T-helper 9 cell (primary cell): ENCODE results near the gene IQSEC1.

Experiments used
- DNase-seq: peaks from one replicate; pipeline ENCODE4 v3.0.0-alpha.2; 2020

Gene IQSEC1

DNA sequence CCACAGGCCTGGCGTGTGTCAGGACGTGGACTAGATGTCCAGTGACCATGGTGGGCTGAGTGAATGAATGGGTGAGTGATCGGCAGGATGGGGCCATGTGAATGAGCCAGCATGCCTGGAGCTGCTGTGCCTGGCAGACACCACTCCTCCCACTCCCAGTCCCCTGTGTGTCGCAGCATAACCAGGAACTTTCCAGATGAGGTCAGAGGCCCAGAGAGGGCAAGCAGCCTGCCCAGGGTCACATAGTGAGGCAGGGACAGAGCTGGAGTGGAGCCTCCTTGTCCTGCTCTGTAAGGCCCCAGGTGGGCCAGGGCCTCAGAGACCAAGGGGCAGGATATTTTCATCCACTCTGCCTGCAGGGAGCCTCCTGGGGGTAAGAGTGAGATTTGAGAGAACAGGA is 6.4 kb downstream of the IQSEC1 start:
- no peak for DNase-seq

DNA sequence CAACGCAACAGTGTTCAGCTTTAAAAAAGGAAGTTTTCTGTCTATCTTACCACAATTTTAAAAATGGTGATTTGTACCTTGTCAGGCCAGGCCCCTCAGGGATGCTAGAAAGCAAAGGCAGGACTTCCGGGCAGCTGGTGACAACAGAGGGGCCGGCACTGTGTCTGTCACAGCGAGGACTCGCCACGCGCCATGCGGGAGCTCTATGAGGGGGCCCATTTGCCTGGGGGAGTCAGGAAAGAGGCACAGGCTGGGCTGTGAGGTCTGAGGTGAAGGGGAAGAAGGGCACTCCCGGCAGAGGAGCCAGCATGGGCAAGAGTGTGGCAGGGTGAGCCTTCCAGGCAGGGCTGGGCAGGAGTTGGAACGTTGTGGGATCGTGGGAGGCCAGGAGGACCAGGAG is 7.0 kb downstream of the IQSEC1 start:
- DNase-seq, result no peak

DNA sequence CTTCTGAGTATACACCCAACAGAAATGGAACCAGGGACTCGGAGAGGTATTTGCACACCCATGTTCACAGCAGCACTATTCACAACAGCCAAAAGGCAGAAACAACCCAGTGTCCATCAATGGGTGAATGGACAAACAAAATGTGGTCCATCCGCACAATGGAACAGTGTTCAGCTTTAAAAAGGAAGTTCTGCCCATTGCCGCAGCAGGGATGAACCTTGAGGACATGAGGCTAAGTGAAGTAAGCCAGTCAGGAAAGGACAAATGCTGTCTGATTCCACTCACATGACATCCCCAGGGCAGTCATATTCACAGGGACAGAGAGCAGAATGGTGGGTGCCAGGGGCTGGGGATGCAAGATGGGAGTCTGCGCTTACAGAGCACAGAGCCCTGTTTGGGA is 7.5 kb downstream of the IQSEC1 start:
- DNase-seq, result no peak

DNA sequence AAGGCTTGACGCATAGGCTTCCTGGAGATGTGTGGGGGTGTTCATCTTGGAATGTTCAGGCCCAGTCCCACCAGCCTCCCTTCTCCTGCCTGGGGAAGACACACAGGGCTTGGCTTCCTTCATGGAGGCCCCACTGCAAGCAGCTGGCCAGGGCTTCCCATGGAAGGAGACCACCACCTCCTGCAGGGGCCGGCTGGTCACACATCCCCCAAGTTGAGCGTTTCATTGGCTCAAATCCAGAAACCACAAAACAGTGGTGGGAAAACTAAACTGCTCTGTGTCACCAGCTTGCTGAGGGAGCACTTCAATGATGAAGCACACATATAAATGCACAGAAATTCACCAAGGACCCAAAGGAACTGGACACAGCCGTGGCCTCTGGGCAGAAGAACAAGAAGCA is 8.3 kb downstream of the IQSEC1 start:
- no peak for DNase-seq

DNA sequence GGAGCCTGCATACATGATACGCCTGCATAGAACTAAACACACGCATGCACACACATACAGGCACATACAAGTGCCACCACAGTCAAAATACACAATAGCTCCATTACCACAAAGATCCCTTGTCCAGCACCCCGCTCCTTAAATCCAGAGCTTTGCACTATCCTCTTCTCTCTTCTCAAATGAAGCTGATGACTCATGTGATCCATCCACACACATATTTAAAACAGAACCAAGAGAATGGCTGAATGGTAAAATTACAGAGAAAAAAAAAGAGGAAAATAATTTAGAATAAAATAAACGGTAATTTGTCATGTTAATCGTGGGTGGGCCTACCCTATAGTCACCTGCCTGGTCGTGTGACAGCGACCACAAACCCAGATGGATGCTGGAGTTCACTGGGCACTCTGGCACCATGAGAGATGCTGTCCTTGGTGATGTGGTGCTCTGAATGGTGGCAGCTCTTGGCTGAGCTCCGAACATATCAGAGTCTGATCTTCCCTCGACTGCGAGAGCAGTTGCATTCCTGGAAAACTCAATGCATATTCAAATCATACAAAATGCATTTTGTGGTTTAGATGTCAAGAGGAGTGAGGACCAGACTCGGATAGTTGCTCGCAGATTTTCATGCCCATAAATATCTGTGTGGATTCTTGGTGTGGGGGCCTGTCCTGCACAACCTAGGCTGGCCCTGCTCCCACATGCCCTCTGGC is 8.9 kb downstream of the IQSEC1 start:
- DNase-seq, result no peak

DNA sequence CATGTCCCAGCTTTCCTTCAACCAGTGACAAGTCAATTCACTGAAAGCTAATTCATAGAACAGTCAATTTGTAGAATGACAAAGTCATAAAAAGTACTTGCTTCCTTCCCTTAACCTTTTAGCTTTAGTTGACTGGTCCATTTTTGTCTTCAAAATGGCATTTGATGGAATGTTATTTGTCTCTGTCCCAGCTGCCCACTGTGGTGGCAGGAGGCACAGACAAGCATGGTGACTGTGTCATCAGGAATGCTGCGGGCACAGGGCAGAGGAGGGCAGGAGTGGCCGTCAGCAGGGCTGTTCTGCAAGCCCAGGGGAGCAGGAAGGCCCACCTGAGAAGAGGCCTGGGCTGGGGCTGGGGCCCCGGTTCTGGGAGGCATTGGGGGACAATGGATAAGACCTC is 10.0 kb downstream of the IQSEC1 start:
- DNase-seq, result no peak

DNA sequence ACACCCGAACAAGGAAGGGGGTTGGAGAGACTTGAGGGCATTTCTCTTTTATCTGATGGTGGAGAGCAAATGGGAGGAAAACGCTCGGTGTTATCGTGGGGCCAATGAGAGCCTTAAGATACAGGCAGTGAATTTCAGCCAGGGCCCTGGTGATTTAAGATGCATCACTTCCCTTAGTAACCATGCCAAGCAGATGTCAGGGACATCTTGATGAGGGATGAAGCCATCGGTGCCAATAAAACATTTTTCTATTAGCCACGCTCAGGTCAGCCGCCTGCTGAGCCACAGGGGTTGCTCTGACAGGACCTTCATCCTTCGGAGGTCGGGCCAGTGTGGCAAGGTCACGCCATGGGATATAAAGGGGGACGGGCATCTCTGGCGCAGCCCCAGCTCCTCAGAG is 10.6 kb downstream of the IQSEC1 start:
- DNase-seq, result no peak

DNA sequence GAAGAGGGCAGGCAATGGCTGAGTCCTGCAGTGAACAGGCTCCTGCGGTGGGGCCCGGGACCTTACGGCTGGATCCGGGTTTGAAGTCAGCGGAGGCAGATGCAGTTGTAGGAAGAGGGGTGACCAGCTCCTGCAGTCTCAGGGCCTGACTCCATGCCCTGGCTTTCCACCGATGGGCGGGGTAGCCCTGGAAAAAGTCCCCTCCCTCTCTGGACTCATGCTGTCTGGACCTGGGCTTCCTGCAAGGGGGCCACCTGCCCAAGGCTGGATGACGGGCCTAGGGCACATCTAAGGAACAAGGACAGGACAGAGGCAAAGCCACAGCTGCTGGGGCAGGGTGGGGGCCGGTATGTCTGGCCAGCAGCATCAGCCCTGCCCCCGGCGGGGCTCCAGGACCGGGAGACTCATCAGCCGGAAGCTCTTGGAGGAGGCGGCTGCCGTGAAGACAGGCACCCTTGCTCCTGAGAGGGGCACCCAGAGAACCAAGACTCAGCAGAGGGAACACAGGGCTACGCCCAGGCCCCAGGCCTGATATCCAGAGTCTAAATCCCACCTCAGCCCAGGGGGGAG is 12.8 kb downstream of the IQSEC1 start:
- no peak for DNase-seq

DNA sequence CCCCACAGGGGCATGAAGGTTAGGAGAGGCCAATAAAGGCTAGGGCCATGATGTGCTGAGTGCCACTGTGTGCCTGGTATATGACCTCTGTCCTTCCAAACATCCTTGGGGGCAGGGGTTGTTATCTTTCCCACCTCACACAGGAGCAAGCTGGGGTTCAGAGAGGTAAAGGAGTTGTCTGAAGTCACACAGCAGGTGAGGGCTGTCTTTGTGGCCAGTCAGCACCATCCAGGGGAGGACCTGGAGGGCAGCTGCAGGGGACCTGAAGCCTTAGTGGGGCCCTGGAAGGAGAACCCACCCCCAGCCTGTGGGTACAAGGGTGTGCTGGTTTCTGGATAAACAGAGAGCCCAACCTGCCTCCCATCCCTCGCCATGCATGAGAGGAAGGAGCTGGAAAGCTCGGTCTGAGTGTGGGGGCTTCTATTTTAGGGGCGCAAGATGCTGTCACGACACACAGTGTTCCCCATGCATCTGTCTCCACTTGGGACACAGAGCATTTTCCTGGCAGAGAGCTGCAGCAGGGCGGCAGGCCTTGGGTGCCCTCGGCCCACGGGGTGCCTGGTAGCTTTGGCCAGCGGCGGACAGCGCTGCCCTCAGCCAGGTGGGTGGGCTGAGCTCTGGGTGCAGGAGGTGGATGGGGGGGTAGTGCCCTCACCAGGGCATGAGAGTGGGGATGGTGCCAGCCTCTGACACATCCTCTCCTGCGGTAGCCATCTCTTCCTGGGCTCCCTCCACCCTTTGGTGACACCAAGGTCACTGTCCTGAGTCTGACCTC is 14.7 kb downstream of the IQSEC1 start:
- no peak for DNase-seq

DNA sequence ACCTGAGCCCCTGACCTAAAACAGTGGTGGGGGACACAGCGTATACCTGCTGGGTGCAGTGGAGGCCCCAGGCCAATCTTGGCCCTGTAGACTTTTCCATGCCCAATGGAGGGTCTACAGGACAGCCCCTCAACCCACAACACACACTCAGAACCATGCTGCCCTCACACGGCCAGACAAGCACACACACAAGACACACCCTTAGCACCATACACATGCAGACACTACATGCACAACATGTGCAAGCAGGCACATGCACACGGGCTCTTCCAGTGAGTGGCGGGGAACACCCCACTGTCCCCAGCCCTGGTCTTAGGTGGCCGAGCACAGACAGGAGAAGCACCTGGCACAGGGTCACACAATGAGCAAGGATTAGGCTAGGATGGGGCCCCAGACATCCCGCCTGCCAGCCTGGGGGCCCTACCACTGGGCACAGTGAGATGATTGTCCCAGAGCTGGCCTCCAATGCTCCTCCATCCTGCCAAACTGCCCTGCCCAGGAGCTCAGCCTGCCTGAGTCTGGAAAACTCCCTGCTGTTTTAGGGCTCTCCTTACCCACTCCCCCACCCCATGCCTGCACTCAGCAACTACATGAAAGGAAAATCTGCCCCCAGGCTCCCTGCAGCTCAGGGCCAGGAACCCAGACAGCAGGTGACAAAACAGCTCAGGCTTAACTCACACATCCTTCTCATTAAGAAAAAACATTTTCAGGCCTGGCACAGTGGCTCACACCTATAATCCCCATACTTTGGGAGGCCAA is 15.8 kb downstream of the IQSEC1 start:
- no peak for DNase-seq

DNA sequence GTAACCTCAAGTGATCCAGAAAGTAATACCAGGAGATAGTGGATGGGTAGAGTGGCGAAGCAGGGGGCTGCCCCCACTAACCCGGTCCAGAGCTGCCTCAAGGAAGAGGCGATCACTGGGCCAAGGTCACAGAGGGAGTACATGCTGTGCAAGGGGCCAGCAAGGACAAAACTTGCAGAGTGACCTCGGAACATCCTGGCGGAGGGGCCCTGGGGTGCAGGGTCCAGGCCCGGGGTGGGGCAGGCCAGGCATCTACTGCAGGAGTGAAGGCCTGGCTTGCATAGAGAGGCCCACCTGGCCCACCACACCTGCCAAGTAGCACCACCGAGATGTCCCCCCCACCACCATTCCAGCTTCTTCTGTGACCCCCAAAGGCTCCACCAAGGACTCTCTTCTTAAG is 17.6 kb downstream of the IQSEC1 start:
- DNase-seq, result no peak

DNA sequence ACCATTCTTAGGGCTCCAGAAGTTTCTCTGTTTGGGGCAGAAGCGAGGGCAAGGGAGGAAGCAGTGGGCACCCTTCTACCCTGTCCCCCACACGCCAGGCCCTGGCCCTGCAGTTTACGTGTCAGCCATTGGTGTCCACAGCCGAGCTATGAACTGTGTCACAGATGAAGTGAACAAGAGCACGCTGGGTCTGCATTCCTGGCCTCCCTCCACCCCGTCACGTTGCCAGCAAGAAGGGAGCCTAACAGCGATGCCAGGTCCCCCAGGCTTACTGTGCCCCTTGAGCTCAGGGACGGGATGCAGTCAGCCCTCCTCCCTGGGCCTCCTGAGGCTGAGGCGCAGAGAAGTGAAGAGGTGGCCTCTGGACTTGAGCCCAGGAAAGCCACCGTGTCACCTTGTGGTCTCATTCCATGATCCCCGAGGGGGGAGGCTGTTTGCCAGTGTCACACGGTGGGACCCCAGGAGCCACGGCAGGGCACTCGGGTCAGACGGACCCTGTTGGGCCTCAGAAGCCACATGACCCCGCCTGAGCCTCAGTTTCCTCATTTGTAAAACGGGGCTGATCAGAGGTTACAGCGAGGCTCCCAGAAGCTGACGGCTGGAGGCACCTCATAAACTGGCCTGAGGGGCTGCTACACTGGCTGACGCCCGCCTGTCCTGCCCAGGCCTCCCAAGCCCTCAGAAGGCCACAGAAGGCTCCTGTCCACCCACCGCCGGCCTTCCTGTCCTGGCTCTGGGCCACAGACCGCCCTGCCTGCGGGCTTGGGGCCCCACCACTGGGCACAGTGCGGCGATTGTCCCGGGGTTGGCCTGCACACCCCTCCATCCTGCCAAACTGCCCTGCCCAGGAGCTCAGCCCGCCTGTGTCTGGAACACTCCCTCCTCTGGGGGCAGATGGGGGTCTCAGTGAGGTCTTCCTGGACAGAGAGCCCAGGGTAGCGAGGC is 18.6 kb downstream of the IQSEC1 start:
- DNase-seq, result no peak

DNA sequence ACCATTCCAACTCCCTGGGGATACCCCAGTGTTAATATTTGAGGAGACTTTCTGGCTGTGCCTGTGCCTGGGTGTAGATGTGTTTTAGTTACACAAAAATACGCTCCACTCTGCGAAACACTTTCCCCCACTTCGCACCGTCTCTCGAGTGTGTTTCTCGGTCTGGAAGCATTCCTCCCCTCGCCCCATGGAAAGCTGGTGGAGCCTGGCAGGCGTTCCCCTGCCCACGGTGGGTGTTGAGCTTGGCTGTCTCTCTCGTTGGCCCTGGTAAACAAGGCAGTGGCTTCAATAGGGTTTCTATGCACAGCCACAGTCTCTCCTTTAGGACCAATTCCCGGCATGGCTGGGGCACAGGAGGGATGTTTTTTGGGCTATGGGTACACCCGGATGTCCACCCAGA is 19.3 kb downstream of the IQSEC1 start:
- DNase-seq, result no peak

DNA sequence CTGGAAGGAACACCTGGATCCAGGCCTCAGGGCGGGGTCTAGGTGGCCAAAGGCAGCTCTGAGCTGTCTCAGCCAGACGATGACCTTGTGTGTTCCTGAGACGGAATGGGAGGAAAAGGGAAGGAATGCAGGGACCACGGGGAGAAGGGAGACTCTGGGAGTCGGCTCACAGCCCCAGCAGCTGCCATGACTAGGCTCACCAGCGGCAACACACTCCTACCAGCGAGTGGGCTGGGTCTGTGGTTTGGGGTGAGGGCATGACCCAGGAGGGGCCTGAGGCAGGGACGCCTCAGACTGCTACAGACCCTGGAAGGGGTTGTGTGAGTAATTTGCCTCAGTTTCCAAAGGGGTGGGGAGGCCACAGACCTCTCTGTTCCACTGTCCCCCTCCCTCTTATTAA is 19.8 kb downstream of the IQSEC1 start:
- DNase-seq, result no peak

DNA sequence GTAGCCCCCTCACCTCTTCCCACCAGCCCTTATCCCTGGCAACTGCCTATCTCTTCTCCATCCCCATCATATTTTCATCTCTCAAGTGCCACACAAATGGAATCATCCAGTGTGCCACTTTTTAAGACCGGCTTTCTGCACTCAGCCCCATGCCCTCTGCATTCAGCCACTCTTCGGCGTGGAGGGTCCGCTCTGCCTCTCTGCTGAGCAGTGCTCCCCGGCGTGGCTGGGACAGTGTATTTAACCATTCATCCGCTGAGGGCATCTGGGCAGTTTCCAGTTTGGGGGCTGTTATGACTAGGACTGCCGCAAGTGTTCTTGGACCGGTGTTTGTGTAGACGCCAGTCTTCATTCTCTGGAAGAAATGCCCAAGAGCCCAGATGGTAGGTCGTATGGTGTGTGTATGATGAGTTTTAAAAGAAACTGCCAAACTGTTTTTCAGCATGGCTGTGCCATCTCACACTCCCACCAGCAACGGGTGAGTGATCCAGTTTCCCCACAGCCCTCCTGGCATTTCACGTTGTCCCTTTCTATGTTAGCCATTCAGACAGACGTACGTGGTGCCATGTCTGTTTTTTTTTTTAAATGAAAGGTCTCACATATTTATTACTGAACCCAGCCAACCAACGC is 20.9 kb downstream of the IQSEC1 start:
- no peak for DNase-seq

DNA sequence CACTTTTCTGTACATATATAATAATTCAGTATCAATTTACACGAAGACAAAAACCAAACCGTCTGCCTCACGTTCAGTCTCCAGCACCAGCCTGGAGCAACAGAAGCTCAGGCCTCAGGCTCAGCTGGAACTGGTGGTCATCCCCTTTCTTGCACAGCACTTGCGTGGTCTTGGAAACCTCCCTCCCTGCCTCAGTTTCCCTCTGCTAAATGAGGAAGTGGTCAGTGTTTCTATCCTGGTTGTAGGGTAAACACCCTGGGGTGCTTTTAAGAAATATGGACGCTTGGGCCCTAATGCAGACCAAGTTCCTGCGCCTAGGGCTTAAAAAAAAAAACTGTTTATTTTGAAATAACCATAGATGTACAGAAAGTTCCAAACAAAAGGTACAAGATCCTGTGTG is 21.6 kb downstream of the IQSEC1 start:
- DNase-seq, result no peak

DNA sequence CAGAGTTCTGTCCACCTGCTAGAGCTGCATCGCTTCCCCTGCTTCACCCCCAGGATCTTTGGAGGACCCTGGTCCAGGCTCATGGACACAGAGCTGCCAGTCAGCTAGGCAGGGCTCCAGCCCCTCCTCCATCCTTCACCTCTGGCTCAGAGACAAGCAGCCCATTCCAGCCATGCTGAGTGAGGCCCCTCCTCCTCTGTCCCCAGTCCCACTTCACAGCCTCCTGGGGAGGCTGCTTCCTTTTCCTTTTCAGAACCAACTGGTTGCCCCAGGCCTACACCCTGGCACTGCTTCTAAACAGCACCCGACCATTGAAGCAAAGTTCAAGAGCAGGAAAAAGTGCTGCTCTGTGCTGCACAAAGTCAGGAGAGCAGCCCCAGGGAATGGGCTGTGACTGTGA is 22.2 kb downstream of the IQSEC1 start:
- no peak for DNase-seq

DNA sequence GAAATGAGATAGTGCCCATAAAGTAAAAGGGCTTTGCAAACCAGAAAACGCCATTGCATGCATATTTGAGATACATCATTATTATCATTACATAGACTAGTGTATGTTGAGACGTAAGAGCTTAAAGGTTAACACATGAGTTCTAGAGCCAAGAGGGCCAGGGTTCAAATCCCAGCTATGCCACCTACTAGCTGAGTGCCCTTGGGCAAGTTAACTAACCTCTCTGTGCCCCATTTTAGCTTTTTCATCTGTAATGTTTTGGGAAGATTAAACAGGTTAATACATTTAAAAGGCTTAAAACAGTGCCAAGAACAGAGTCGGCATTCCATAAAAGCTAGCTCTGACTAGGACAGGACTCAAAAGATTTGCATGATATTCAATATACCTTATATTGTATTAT is 22.8 kb downstream of the IQSEC1 start:
- no peak for DNase-seq

DNA sequence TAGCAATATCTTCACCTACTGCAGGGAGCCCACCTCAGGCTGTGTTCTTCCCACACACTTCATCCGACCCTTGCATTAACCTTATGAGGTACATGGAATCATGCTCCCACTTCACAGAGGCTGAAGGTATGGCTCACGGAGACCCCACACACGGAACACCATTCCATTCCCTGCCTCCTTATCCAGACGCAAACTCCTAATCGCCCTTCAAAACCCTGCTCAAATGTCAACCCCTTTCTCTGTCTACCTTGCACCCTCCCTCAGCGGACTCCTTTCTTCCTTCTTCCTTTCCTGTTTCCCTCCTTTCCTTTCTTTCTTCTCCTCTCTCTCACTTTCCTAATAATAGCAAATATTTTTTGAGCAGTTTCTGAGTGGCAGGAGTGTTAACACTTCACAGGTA is 23.8 kb downstream of the IQSEC1 start:
- no peak for DNase-seq

DNA sequence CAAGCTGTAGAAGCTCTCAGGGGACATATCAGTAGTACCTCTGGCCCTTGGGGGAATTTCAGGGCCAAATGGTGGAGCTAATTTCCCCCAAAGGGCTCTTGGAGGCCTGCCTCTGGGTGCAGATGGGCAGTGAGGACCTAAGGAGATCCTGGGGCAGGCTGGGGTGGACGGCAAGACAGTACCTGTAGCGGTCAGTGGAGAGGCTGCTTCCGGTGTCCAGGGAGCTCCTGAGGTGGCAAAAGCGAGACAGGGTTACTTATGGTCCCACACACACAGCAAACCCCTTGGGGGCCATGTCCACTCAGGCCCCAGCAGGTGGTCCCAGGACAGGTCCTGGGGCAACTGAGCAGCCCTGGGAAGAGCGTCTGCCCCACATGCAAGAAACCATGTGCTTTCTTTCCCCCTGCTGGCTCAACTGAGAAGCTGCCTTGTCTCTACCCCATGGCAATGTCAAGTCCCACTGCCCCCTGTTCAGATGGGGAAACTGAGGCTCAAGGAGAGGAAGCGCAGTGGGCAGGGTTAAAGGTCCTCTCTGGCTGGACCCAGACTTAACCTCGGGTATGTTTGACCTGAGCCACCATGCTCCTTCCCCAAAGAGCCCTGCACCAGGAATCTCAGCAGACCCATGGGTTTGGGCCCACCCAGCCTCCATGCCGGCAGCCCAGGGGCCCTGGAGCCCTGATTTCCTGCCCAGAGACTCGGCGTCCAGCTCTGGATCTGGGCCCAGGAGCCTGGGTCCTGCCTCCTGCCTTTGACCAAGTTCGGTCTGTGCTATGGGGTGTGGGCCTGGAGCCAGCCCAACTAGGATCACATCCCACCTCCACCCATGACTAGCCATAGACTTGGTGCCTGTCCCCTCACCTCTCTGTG is 25.7 kb downstream of the IQSEC1 start:
- DNase-seq, result no peak
